ENCODE measurements around the gene FOXRED2. TPM values are rescaled to one million over a fixed set of nuclear protein-coding genes. Genes with fewer than 3 reads are reported as not detected.
"Not testable (repeated sequence)": the region's sequence is repeated elsewhere in the genome, so short reads cannot be mapped to it uniquely, and the experiment has no call there.

The FOXRED2 gene
- polyA plus RNA-seq, 3 donors from 2014 or later: 0.38 to 2.8 TPM; not detected in 1

DNA sequence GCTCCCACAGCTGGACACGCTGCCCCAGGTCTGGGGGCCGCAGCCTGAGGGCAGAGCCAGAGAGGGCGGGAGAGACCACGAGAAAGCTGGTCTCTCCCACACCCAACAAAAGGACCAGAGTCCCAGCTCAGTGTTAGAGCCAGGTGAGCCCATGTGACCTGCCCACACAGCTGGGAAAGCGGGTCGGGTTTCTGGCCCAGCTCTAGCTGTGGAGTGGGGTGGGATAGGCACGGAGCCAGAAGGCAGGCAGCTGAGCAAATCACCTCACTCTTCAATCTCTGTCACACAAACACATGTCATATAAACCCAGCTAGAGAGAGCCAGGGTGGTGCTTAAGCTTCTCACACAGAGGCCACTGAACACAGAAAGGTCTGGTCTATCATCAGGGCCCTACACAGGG is 29.9 kb upstream of the FOXRED2 start:
- H3K27ac Mint-ChIP-seq: no peak overlapping the region

DNA sequence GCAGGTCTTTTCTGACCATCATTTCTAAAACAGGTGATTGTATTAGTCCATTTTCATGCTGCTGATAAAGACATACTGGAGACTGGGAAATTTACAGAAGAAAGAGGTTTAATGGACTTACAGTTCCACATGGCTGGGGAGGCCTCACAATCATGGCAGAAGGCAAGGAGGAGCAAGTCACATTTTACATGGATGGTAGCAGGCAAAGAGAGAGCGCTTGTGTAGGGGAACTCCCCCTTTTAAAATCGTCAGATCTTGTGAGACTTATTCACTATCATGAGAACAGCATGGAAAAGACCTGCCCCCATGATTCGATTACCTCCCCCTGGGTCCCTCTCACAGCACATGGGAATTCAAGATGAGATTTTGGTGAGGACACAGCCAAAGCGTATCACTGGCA is 26.5 kb upstream of the FOXRED2 start:
- H3K36me3 Mint-ChIP-seq, H3K27ac Mint-ChIP-seq, H3K9me3 Mint-ChIP-seq, H3K4me3 Mint-ChIP-seq, DNase-seq: not testable (repeated sequence)
- Mint-ChIP-seq H3K27me3 (ENCODE audit: low read depth in 3 of 3) (peaks cover 6 to 11% (median 8%) of the 10 kb centered on the region in 3 donors), H3K4me1 (peaks cover 10 to 11% of the 10 kb centered on the region in 2 donors)

More for the DNA sequence above, 29.9 kb upstream of the FOXRED2 start:
- H3K27me3 Mint-ChIP-seq (ENCODE audit: low read depth in 3 of 3): peaks cover 0 to 14% (median 0%) of the 10 kb centered on the region in 3 donors
- H3K4me1 Mint-ChIP-seq: peaks cover 0 to under 1% of the 10 kb centered on the region in 2 donors
- no peak overlapping the region for H3K4me3 Mint-ChIP-seq
- H3K36me3 Mint-ChIP-seq: no peaks in the 10 kb centered on the region
- no peaks in the 10 kb centered on the region for H3K9me3 Mint-ChIP-seq
- no peak for DNase-seq

GRCh38 chr22:36532466-36532865 is 25.6 kb upstream of the FOXRED2 start:
- no peaks in the 10 kb centered on the region for H3K9me3 Mint-ChIP-seq
- H3K27me3 Mint-ChIP-seq (ENCODE audit: low read depth in 3 of 3): peaks cover 6 to 11% (median 8%) of the 10 kb centered on the region in 3 donors
- H3K4me1 Mint-ChIP-seq: peaks cover 19% of the 10 kb centered on the region in 2 donors
- no peak for DNase-seq
- H3K4me3 Mint-ChIP-seq: no peak overlapping the region
- H3K27ac Mint-ChIP-seq: peak overlapping the region in 1 of 6 donors; percentile 75
- H3K36me3 Mint-ChIP-seq: no peaks in the 10 kb centered on the region

DNA sequence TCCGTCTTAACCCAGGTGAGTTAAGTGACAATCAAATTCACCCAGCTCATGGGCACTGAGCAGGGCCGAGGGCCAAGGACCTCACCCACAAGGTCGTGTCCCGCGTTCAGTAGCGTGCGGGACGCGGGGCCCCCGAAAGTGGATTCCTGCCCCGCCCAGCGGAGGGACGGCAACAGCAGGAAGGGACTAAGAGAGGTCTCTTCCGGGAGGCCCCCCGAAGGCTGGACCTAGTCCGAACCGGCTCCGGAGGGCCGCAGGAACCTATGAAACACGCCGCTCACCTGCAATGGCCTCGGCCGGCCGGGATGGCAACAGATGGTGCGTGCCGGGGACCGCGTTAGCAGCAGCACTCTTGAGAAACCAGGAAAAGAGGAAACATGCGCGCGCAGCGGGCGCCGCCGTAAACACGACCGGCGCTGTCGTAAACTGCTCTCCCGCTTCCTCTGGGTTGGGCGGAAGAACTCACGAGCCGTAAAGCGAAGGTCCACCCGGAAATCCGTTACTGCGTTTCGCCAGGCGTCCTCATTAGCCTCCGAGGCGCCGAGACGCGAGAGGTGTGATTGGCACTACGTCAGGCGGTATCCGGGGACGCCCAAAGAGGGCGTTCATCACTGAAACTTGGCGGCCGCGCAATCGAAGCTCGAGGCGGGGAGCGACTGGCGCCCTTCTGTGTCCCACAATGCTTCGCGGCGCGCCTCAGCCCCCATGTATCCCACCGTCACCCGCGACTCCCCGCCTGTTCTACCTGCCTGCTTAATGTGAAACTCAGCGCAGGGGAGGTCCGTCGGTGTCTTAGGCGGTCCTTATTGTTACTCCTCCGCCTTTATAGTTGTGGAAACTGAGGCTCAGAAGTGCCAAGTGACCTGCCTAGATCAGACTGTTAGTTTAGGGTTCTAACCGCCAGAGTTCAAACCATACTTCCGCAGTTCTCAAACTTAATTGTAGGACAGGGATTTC is 22.2 kb upstream of the FOXRED2 start, which contains the start of gene EIF3D:
EIF3D (minus strand) TSS at position 372 of the 957 bp plus-strand sequence. CDS start 3,045 bp downstream, outside the sequence.
- Mint-ChIP-seq H3K4me3 (peak within 1 kb of the TSS; percentile 96 to 98 (median 97)), H3K27ac (peak within 1 kb of the TSS; percentile 97 to 100 (median 98)), H3K4me1 (peaks cover 25 to 39% of the 10 kb centered on the region in 2 donors), H3K9me3 (no peaks in the 10 kb centered on the region), H3K27me3 (ENCODE audit: low read depth in 3 of 3) (peaks cover 6 to 11% (median 8%) of the 10 kb centered on the region in 3 donors), H3K36me3 (peaks cover 16 to 22% (median 18%) of the 10 kb centered on the region in 3 donors)
- peak; percentile 99 for DNase-seq

GRCh38 chr22:36528341-36528740 is 21.5 kb upstream of the FOXRED2 start:
- Mint-ChIP-seq H3K27me3 (ENCODE audit: low read depth in 3 of 3) (peaks cover 6 to 11% (median 8%) of the 10 kb centered on the region in 3 donors), H3K36me3 (peaks cover 16 to 29% (median 25%) of the 10 kb centered on the region in 3 donors), H3K9me3 (no peaks in the 10 kb centered on the region), H3K27ac (peak overlapping the region; percentile 97 to 100 (median 98)), H3K4me1 (peaks cover 25 to 39% of the 10 kb centered on the region in 2 donors), H3K4me3 (peak overlapping the region; percentile 96 to 98 (median 97))
- peak in 1 of 3 donors; percentile 13 for DNase-seq

GRCh38 chr22:36522662-36523061 is 15.8 kb upstream of the FOXRED2 start:
- no peak overlapping the region for H3K4me3 Mint-ChIP-seq
- no peaks in the 10 kb centered on the region for H3K9me3 Mint-ChIP-seq
- no peak for DNase-seq
- H3K36me3 Mint-ChIP-seq: peaks cover 26 to 66% (median 42%) of the 10 kb centered on the region in 3 donors
- no peak overlapping the region for H3K27ac Mint-ChIP-seq
- H3K4me1 Mint-ChIP-seq: peaks cover 8 to 23% of the 10 kb centered on the region in 2 donors
- peaks cover 0 to 2% (median 0%) of the 10 kb centered on the region in 3 donors for H3K27me3 Mint-ChIP-seq (ENCODE audit: low read depth in 3 of 3)

GRCh38 chr22:36520423-36520822 is 13.6 kb upstream of the FOXRED2 start:
- Mint-ChIP-seq H3K36me3 (peaks cover 32 to 79% (median 47%) of the 10 kb centered on the region in 3 donors), H3K27ac (no peak overlapping the region), H3K9me3 (no peaks in the 10 kb centered on the region), H3K4me1 (peaks cover under 1 to 1% of the 10 kb centered on the region in 2 donors), H3K4me3 (no peak overlapping the region), H3K27me3 (ENCODE audit: low read depth in 3 of 3) (peaks cover 0 to 3% (median 0%) of the 10 kb centered on the region in 3 donors)
- no peak for DNase-seq

GRCh38 chr22:36519906-36520305 is 13.1 kb upstream of the FOXRED2 start:
- H3K4me1 Mint-ChIP-seq; H3K27ac Mint-ChIP-seq; DNase-seq; H3K27me3 Mint-ChIP-seq (ENCODE audit: low read depth in 3 of 3); H3K9me3 Mint-ChIP-seq; H3K4me3 Mint-ChIP-seq: not testable (repeated sequence)
- H3K36me3 Mint-ChIP-seq: peaks cover 32 to 78% (median 49%) of the 10 kb centered on the region in 3 donors

DNA sequence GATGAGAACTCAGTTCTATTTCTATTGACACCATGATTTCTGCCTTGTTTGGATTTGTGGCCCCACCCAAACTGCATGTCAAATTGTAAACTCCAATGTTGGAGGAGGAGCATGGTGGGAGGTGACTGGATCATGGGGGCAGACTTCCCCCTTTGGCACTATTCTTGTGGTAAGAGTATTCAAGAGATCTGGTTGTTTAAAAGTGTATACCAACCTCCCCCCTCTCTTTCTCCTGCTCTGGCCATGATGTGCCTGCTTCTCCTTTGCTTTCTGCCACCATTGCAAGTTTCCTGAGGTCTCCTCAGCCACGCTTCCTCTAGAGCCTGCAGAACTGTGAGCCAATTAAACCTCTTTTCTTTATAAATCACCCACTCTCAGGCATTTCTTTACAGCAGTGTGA is 7.9 kb upstream of the FOXRED2 start:
- Mint-ChIP-seq H3K4me3 (no peak overlapping the region), H3K27me3 (ENCODE audit: low read depth in 3 of 3) (peaks cover 0 to 4% (median 1%) of the 10 kb centered on the region in 3 donors), H3K4me1 (peaks cover 0 to 3% of the 10 kb centered on the region in 2 donors), H3K9me3 (no peaks in the 10 kb centered on the region), H3K27ac (peak overlapping the region in 1 of 6 donors; percentile 55), H3K36me3 (peaks cover 48 to 79% (median 58%) of the 10 kb centered on the region in 3 donors)
- no peak for DNase-seq

- peaks cover 1 to 4% (median 2%) of the 10 kb centered on the region in 3 donors for H3K27me3 Mint-ChIP-seq (ENCODE audit: low read depth in 3 of 3)
- H3K9me3 Mint-ChIP-seq: no peaks in the 10 kb centered on the region
- H3K27ac Mint-ChIP-seq: peak overlapping the region in 1 of 6 donors; percentile 25
- no peak overlapping the region for H3K4me3 Mint-ChIP-seq
- DNase-seq: no peak
- peaks cover 0 to 5% of the 10 kb centered on the region in 2 donors for H3K4me1 Mint-ChIP-seq
- peaks cover 43 to 66% (median 52%) of the 10 kb centered on the region in 3 donors for H3K36me3 Mint-ChIP-seq
These were observed 6.2 kb upstream of the FOXRED2 start for GRCh38 chr22:36512991-36513390.

DNA sequence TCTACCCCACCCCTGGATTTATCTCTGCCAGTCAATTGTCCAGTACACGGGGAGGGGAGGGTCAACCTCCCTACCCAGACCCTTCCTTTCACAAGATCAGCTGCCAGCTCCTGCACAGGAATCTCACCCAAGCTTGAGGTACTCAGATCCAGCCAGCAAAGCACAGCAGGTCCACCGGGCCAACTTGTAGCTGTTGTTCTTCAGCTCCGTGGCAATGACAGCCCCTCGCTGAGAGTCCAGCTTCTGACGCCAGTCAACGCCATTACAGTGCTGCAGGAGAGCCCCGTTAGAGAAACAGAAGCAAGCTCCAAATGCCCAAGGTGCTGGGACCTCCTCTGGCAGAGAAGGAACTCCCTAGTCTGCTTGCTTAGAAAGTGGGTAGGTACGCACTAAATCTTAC is 5.5 kb upstream of the FOXRED2 start:
- H3K4me1 Mint-ChIP-seq: peaks cover 4 to 9% of the 10 kb centered on the region in 2 donors
- no peak for DNase-seq
- H3K27ac Mint-ChIP-seq: peak overlapping the region in 3 of 6 donors; percentile 25 to 49 (median 43)
- peaks cover 43 to 61% (median 51%) of the 10 kb centered on the region in 3 donors for H3K36me3 Mint-ChIP-seq
- H3K27me3 Mint-ChIP-seq (ENCODE audit: low read depth in 3 of 3): peaks cover 1 to 4% (median 2%) of the 10 kb centered on the region in 3 donors
- no peaks in the 10 kb centered on the region for H3K9me3 Mint-ChIP-seq
- H3K4me3 Mint-ChIP-seq: no peak overlapping the region

DNA sequence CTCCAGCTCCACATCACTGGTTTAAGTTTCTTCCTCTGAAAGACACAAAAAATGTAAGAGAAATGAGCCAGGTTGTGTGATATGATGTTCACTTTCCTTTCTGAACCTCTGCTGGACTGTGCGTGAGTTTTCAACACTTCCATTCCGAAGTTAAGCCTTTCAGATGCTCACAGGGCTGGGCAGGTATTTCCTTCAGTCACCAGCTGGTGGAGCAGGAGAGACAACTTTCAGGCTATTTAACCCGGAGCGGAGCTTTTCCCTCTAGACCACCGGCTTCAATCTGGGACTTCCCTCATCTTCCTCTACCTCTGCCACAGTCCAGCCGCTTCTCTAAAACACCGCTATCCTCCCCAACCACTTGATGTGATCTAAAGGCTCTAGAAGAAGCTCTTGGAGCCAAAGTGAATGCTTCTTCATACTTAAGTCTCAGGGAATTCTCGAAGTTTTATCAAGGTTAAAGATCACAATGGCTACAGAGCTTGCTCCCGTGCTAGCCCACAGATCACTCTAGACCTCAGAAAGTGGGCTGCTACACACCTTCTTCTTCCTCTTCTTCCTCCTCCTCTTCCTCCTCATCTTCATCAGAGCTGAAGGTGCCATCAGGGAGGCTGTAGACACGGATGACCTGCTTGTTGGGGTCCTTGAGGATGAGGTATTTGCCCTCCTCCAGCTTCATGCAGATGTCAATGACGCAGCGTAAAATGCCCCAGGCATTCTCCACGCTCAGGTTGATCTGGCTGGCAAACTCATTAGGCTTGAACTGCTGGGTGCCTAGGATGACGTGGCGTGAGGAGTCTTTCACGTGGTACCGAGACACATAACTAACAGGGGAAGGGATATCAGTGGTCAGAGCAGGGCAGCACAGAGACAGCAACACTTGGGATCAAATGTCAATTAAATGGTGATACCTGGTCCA is 4.4 kb upstream of the FOXRED2 start:
- Mint-ChIP-seq H3K27ac (peak overlapping the region; percentile 43 to 80 (median 70)), H3K4me3 (no peak overlapping the region), H3K36me3 (peaks cover 37 to 50% (median 43%) of the 10 kb centered on the region in 3 donors), H3K27me3 (ENCODE audit: low read depth in 3 of 3) (peaks cover 1 to 4% (median 2%) of the 10 kb centered on the region in 3 donors), H3K9me3 (no peaks in the 10 kb centered on the region), H3K4me1 (peaks cover 6 to 12% of the 10 kb centered on the region in 2 donors)
- peak in 1 of 3 donors; percentile 26 for DNase-seq

- Mint-ChIP-seq H3K27ac (peak overlapping the region in 5 of 6 donors; percentile 12 to 73 (median 48)), H3K4me1 (peaks cover 6 to 16% of the 10 kb centered on the region in 2 donors), H3K9me3 (no peaks in the 10 kb centered on the region), H3K36me3 (peaks cover 28 to 42% (median 35%) of the 10 kb centered on the region in 3 donors), H3K27me3 (ENCODE audit: low read depth in 3 of 3) (peaks cover under 1 to 4% (median 2%) of the 10 kb centered on the region in 3 donors), H3K4me3 (no peak overlapping the region)
- DNase-seq: no peak
These were observed 3.5 kb upstream of the FOXRED2 start for GRCh38 chr22:36510384-36510783.
